Adrenal gland (tissue), 12 donors: Measurements from ENCODE around the gene CRTC1. TPM values are rescaled to one million over a fixed set of nuclear protein-coding genes. Genes with fewer than 3 reads are reported as not detected.

Source experiments
- DNase-seq, 7 donors: peaks; one replicate each; pipeline ENCODE4 v3.0.0-alpha.2; 2019 to 2020
- H3K27ac ChIP-seq, 5 donors: fragments of 200-600 bp; sonication (generic) in 4 of 5; 1 replicate in 3 of 5; 2 replicates in 2 of 5; pipeline versions ENCODE4 v1.5.1 to v1.8.0; 2016 to 2020; ENCODE audit warnings: mild to moderate bottlenecking in 1 of 5
- H3K27me3 ChIP-seq: fragments of 200-600 bp; 2 replicates; pipeline ENCODE4 v1.8.0; 2021
- H3K36me3 ChIP-seq, 2 donors: fragments of 200-600 bp; replicated peaks in 1 of 2; 1 replicate in 1 of 2; 2 replicates in 1 of 2; pipeline versions ENCODE4 v1.5.1 to v1.8.0; 2018 to 2022
- H3K4me1 ChIP-seq, 2 donors: fragments of 200-600 bp; replicated peaks in 1 of 2; 1 replicate in 1 of 2; 2 replicates in 1 of 2; pipeline versions ENCODE4 v1.5.1 to v1.8.0; 2018 to 2021
- H3K4me3 ChIP-seq, 4 donors: fragments of 200-600 bp; sonication (generic) in 3 of 4; one replicate each; pipeline ENCODE4 v1.5.1; 2016 to 2018
- H3K9me3 ChIP-seq, 3 donors: fragments of 200-600 bp; sonication (generic) in 1 of 3; replicated peaks in 1 of 3; 1 replicate in 2 of 3; 2 replicates in 1 of 3; pipeline versions ENCODE4 v1.5.1 to v1.8.0; 2016 to 2021
- POLR2A ChIP-seq, 2 donors: fragments of 450-650 bp; IDR thresholded peaks; one replicate each; pipeline ENCODE4 v1.6.1; 2017; ENCODE audit warnings: antibody characterized with exemption in 2 of 2, mild to moderate bottlenecking in 2 of 2, moderate library complexity in 1 of 2
- WGBS, 4 donors: extraction: QIAGEN DNeasy Blood & Tissue Kit in 2 of 4; methylation state at CpG; one replicate each; pipeline versions ENCODE4 v1.1.5 to v1.1.7; 2013 to 2017; 5-methylcytosine and 5-hydroxymethylcytosine counted together
- intact Hi-C, 2 donors: fragments of 100-400 bp; cut with DNase I; formaldehyde crosslinking; loops; one replicate each; pipeline versions ENCODE4 v1.14.1 to v1.15.0; 2022 to 2023
- polyA plus RNA-seq, 3 donors: library from polyadenylated mRNA; stranded (reverse); fragments of 200-250 nt in 2 of 3; fragments of 350-450 nt in 1 of 3; fragmentation: Illumina TruSeq in 1 of 3; extraction: RNeasy Lipid Tissue Mini Kit (QIAGEN cat#74804) in 1 of 3; gene quantifications; one replicate each; pipeline ENCODE4 v1.2.3, GENCODE V29; 2013 to 2014
- total RNA-seq, 9 donors: library from RNA; depleted of rRNA in 4 of 9; stranded (reverse); fragments of >200 nt in 4 of 9; fragments of 120-200 nt in 1 of 9; fragmentation: NEBNext Ultra II Directional in 1 of 9; extraction: Animal tissue kit (Norgen Biotek cat#: 25700) in 1 of 9; gene quantifications; one replicate each; pipeline versions ENCODE4 v1.1.0 to v1.2.4, GENCODE V29; 2013 to 2023
- TF ChIP-seq, protein P1 (sequence below), 6 experiments: fragments of 450-650 bp in 4 of 6; fragments of 200-600 bp in 2 of 6; sonication (generic) in 1 of 6; IDR thresholded peaks; 1 replicate in 5 of 6; 2 replicates in 1 of 6; pipeline versions ENCODE4 v1.5.1 to v1.8.0; 2016 to 2021; ENCODE audit warnings: antibody characterized with exemption in 6 of 6, mild to moderate bottlenecking in 2 of 6, moderate library complexity in 1 of 6
- donor health status: healthy with polysubstance abuse.
- donor health status: Bipolar disorder and iron deficiency.
- donor health status: DM: yes; HTN: yes; CAD: no.
- donor health status: DM: no; HTN: no; CAD: no.
- donor health status: DM: no; HTN: no; CAD: no.
- donor health status: DM: yes; HTN: yes; CAD: no.

CRTC1 gene
- total and polyA plus RNA-seq, 12 donors: 3.1 to 38.1 (median 10.3) TPM

DNA sequence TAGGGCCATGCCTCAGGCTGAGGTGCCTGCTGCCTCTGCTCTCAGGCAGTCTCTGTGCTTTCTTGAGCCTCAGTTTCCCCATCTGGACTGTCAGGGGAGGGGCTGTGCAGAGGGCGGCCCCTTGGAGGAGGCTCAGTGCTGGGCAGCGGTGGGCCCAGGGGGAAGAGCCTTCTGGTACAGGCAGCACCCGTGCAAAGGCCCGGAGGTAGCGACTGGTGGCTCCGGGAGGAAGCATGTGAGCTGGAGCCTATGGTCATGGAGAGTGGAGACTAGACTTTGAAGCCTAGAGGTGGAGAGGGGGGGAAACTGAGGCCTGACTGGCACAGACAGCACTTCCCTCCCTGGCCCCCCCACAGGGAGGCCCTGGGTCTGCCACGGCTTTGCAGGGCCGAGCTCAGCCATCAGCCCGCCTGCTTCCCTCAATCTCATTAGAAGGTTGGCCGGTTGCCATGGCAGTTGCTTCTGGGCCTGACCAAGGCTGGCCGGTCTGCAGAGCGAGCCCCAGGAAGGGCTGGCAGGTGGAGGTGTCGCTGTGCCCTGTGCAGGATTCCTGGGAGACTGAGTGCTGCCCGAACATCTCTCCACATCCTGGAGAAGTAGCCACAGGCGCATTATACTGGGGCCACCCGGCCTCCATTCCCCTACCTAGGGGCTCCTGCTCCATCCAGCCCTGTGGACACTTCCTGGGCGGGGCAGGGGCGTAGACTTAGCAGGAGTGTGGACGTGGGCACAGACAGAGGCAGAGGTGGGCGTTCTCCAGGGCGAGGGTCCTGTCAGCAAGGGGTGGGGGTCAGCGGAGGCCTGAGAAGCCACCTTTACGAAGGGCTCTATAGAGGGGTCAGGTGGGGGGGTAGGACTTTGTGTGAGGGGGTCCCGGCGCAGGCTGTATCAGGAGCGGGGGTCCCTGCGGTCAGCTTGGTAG is 53.2 kb downstream of the CRTC1 start:
- 85 to 95% (median 92%) methylated on average over 3 to 27 of the region's 27 CpGs for WGBS, 4 donors
- no peaks in the 10 kb centered on the region for H3K27me3 ChIP-seq
- intact Hi-C loops: no loop called here
- H3K4me1 ChIP-seq: no peaks in the 10 kb centered on the region
- DNase-seq: peak in 6 of 7 donors; percentile 38 to 86 (median 53)
- no peak overlapping the region for H3K4me3 ChIP-seq
- H3K27ac ChIP-seq: no peak overlapping the region
- H3K9me3 ChIP-seq: no peaks in the 10 kb centered on the region
- TF ChIP-seq, protein P1, sequence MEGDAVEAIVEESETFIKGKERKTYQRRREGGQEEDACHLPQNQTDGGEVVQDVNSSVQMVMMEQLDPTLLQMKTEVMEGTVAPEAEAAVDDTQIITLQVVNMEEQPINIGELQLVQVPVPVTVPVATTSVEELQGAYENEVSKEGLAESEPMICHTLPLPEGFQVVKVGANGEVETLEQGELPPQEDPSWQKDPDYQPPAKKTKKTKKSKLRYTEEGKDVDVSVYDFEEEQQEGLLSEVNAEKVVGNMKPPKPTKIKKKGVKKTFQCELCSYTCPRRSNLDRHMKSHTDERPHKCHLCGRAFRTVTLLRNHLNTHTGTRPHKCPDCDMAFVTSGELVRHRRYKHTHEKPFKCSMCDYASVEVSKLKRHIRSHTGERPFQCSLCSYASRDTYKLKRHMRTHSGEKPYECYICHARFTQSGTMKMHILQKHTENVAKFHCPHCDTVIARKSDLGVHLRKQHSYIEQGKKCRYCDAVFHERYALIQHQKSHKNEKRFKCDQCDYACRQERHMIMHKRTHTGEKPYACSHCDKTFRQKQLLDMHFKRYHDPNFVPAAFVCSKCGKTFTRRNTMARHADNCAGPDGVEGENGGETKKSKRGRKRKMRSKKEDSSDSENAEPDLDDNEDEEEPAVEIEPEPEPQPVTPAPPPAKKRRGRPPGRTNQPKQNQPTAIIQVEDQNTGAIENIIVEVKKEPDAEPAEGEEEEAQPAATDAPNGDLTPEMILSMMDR (IDR thresholded peaks at IDR 0.05): no peak
- TF ChIP-seq POLR2A (IDR thresholded peaks at IDR 0.05): no peak
- no peaks in the 10 kb centered on the region for H3K36me3 ChIP-seq

DNA sequence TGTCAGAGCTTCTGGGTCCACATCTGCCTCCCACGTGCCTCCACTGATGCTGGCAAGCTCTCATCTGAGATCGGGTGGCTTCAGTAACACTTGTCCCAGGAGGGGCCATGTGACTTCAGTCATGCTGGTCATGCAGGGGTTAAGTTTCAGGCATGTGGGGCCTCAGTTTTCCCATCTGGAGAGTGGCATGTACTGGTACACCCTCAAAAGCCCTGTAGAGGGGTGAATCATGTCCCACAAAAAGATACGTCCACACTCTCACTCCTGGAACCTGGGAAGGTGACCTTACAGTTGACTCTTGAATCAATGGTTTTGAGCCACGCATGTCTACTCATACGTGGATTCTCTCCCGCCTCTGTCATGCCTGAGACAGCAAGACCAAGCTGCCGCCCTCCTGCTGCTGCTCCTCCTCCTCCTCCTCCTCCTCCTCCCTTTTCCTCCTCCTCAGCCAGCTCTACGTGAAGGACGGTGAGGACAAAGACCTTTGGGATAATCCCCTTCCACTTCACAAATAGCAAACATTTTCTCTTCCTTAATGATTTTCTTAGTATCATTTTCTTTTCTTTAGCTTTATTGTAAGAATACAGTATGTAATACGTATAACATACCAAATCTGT is 54.0 kb downstream of the CRTC1 start:
- Histone ChIP-seq H3K27ac (no peak overlapping the region), H3K27me3 (no peaks in the 10 kb centered on the region), H3K36me3 (no peaks in the 10 kb centered on the region), H3K4me1 (peaks cover 0 to 6% of the 10 kb centered on the region in 2 donors), H3K9me3 (no peaks in the 10 kb centered on the region), H3K4me3 (no peak overlapping the region)
- 81 to 92% (median 87%) methylated on average over 8 to 10 of the region's 10 CpGs for WGBS, 4 donors
- intact Hi-C loops: no loop called here
- no peak for DNase-seq
- TF ChIP-seq, protein P1 (IDR thresholded peaks at IDR 0.05): no peak
- no peak for TF ChIP-seq POLR2A (IDR thresholded peaks at IDR 0.05)

DNA sequence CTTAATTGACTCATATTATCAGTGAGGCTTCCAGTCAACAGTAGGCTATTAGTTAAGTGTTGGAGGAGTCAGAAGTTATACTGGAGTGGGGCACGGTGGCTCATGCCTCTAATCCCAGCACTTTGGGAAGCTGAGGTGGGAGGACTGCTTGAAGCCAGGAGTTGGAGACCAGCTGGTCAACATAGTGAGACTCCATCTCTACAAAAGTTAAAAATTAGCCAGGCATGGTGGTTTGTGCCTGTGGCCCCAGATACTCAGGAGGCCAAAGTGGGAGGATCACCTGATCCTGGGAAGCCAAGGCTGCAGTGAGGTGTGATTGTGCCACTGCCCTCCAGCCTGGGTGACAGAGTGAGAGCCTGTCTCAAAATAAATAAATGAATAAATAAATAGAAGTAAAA is 54.5 kb downstream of the CRTC1 start:
- Histone ChIP-seq H3K27ac (no peak overlapping the region), H3K9me3 (no peaks in the 10 kb centered on the region), H3K36me3 (no peaks in the 10 kb centered on the region), H3K4me1 (peaks cover 0 to 11% of the 10 kb centered on the region in 2 donors), H3K4me3 (no peak overlapping the region), H3K27me3 (no peaks in the 10 kb centered on the region)
- WGBS, 4 donors: 94 to 100% (median 98%) methylated on average over 1 of the region's 1 CpG
- intact Hi-C loops: no loop called here
- DNase-seq: no peak
- no peak for TF ChIP-seq POLR2A (IDR thresholded peaks at IDR 0.05)
- TF ChIP-seq, protein P1 (IDR thresholded peaks at IDR 0.05): no peak

DNA sequence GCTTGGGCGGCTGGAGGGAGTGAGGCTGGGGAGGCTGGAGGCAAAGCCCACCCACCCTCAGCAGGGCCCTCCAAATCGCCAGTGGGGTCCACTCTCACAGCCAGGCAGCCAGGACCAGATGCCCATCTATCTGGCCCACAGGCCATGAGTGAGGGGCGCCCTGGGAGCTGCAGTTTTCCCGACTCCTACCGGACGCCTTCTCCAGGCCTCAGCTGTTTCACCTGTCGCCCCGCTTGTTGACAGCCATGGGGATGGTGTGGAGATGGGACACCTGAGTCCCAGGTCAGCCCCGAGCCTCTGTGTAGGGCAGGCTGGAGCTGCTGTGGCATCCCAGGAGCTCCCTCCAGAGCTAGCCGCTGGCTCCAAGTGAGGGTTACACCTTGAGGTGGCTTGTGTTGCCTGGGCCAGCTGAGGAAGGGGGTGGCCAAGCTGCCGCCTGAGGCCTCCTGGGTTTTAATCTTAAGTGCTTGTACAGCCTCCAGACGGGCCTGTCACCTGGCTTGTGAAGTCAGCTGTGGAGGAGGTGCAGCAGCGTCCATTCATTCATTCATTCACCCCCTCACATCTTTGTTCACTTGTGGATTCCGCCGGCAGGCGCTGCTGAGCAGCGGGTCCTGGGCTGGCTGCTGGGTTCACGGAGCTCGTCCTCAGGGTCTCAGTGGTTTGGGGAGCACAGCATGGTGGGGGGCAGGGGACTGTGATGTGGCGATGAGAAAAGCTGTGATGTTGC is 55.6 kb downstream of the CRTC1 start:
- intact Hi-C loops: no loop called here

More for the DNA sequence above, 55.6 kb downstream of the CRTC1 start:
- H3K4me3 ChIP-seq: no peak overlapping the region
- no peak overlapping the region for H3K27ac ChIP-seq
- no peaks in the 10 kb centered on the region for H3K9me3 ChIP-seq
- TF ChIP-seq, protein P1 (IDR thresholded peaks at IDR 0.05): no peak
- TF ChIP-seq POLR2A (IDR thresholded peaks at IDR 0.05): no peak
- DNase-seq: no peak
- no peaks in the 10 kb centered on the region for H3K27me3 ChIP-seq
- peaks cover 0 to 17% of the 10 kb centered on the region in 2 donors for H3K4me1 ChIP-seq
- 94 to 96% (median 96%) methylated on average over 12 to 20 of the region's 20 CpGs for WGBS, 4 donors
- H3K36me3 ChIP-seq: no peaks in the 10 kb centered on the region
